Activated B cell treated with CpG ODN at 0.5 μM for 24 hours (primary cell): ENCODE results near the gene TSPEAR. TPM values are rescaled to one million over a fixed set of nuclear protein-coding genes. Genes with fewer than 3 reads are reported as not detected.

Source experiments
- ATAC-seq: fragments of 200-7000 bp; cut with Tn5 transposase; one replicate; pipeline ENCODE4 v1.10.0; 2021; ENCODE audit warnings: low read depth, mild to moderate bottlenecking, moderate library complexity
- CTCF ChIA-PET: fragments of 350-600 bp; sonication (Branson Sonifier 250); formaldehyde crosslinking; loops from one replicate; lab custom pipeline; 2021; ENCODE audit warnings: antibody characterized with exemption; lab: Charles Lee
- POLR2A ChIA-PET: fragments of 350-600 bp; sonication (Branson Sonifier 250); formaldehyde crosslinking; loops from one replicate; lab custom pipeline; 2021; ENCODE audit warnings: antibody characterized with exemption; lab: Charles Lee
- DNase-seq: peaks from one replicate; pipeline ENCODE4 v3.0.0; 2022
- H3K27ac Mint-ChIP-seq: one replicate; pipeline ENCODE4 v1.8.0; 2020; ENCODE audit warnings: mixed read lengths
- H3K27me3 Mint-ChIP-seq: one replicate; pipeline ENCODE4 v1.8.0; 2021; ENCODE audit warnings: mixed read lengths
- H3K36me3 Mint-ChIP-seq: one replicate; pipeline ENCODE4 v1.8.0; 2021; ENCODE audit warnings: low read depth, mixed read lengths
- H3K4me1 Mint-ChIP-seq: one replicate; pipeline ENCODE4 v1.8.0; 2021; ENCODE audit warnings: mixed read lengths
- H3K4me3 Mint-ChIP-seq: one replicate; pipeline ENCODE4 v1.8.0; 2020; ENCODE audit warnings: mild to moderate bottlenecking, mixed read lengths
- H3K9me3 Mint-ChIP-seq: one replicate; pipeline ENCODE4 v1.8.0; 2020; ENCODE audit warnings: mixed read lengths
- intact Hi-C: fragments of 100-400 bp; cut with micrococcal nuclease; formaldehyde crosslinking; loops from one replicate; pipeline ENCODE4 v1.15.1; 2024
- total RNA-seq: library from RNA; stranded (reverse); gene quantifications from 2 replicates; pipeline ENCODE4 v1.2.3, GENCODE V29; 2022
- TF ChIP-seq, protein P1 (sequence below): fragments of 200-600 bp; IDR thresholded peaks from one replicate; pipeline ENCODE4 v1.8.0; 2022; ENCODE audit warnings: antibody characterized with exemption, mild to moderate bottlenecking

Gene TSPEAR
- total RNA-seq, 1 donor from 2014 or later: not detected

DNA sequence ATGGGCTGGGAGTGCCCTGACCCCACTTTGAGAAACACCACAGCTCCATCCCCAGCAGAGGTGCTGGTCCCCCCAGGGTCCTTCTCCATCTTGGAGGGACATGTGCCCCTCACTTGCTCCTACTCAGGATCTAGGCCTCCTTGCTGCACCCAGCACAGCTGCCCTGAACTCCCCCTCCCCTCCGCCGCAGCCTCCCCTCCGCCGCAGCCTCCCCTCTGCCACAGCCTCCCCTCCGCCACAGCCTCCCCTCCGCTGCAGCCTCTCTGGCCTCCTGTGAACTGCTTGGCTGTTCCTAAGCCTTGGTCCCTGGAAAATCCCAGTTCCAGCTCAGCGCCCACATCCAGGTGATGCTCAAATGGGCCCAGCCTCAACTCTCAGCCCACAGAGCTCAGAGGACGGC, 15.9 kb upstream of the TSPEAR start:
- TF ChIP-seq, protein P1, sequence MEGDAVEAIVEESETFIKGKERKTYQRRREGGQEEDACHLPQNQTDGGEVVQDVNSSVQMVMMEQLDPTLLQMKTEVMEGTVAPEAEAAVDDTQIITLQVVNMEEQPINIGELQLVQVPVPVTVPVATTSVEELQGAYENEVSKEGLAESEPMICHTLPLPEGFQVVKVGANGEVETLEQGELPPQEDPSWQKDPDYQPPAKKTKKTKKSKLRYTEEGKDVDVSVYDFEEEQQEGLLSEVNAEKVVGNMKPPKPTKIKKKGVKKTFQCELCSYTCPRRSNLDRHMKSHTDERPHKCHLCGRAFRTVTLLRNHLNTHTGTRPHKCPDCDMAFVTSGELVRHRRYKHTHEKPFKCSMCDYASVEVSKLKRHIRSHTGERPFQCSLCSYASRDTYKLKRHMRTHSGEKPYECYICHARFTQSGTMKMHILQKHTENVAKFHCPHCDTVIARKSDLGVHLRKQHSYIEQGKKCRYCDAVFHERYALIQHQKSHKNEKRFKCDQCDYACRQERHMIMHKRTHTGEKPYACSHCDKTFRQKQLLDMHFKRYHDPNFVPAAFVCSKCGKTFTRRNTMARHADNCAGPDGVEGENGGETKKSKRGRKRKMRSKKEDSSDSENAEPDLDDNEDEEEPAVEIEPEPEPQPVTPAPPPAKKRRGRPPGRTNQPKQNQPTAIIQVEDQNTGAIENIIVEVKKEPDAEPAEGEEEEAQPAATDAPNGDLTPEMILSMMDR: no peak
- Mint-ChIP-seq H3K27ac (no peak overlapping the region), H3K9me3 (no peaks in the 10 kb centered on the region), H3K27me3 (peaks cover 47% of the 10 kb centered on the region), H3K4me3 (no peak overlapping the region), H3K36me3 (no peaks in the 10 kb centered on the region), H3K4me1 (peaks cover 7% of the 10 kb centered on the region)
- POLR2A ChIA-PET: no interaction called here
- CTCF ChIA-PET: no interaction called here
- DNase-seq (no peak), ATAC-seq (no peak)
- intact Hi-C loops: no loop called here

DNA sequence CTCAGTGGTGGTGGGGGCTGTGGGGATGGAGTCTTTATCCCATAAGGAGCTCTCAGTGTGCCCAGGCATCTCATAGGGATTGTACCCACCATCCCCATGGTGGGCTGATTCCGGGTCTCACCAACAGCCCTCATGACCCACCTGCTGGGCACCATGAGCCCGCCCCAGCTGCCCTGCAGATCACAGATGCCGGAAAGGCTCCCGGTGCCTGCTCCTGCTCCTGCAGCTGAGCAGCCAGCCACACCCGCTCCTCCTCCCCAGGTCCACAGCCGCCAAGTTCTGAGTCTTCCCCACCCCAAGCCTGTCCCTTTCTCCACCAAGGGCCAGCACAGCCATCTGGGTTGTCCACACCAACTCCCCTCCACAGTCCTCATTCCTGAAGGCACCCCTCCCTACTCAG, 15.5 kb upstream of the TSPEAR start:
- Mint-ChIP-seq H3K9me3 (no peaks in the 10 kb centered on the region), H3K36me3 (no peaks in the 10 kb centered on the region), H3K4me1 (peaks cover 7% of the 10 kb centered on the region), H3K4me3 (no peak overlapping the region), H3K27ac (no peak overlapping the region), H3K27me3 (peaks cover 44% of the 10 kb centered on the region)
- ATAC-seq: no peak
- ChIA-PET CTCF (no interaction called here), POLR2A (no interaction called here)
- TF ChIP-seq, protein P1: no peak
- intact Hi-C loops: no loop called here
- no peak for DNase-seq

- intact Hi-C loops: no loop called here
- ChIA-PET POLR2A (no interaction called here), CTCF (no interaction called here)
- H3K4me1 Mint-ChIP-seq: peaks cover 7% of the 10 kb centered on the region
- TF ChIP-seq, protein P1: no peak
- DNase-seq (no peak), ATAC-seq (no peak)
- no peaks in the 10 kb centered on the region for H3K9me3 Mint-ChIP-seq
- no peak overlapping the region for H3K4me3 Mint-ChIP-seq
- H3K36me3 Mint-ChIP-seq: no peaks in the 10 kb centered on the region
- peaks cover 45% of the 10 kb centered on the region for H3K27me3 Mint-ChIP-seq
- H3K27ac Mint-ChIP-seq: no peak overlapping the region
These were observed 13.6 kb upstream of the TSPEAR start for GRCh38 chr21:44724926-44725325.

DNA sequence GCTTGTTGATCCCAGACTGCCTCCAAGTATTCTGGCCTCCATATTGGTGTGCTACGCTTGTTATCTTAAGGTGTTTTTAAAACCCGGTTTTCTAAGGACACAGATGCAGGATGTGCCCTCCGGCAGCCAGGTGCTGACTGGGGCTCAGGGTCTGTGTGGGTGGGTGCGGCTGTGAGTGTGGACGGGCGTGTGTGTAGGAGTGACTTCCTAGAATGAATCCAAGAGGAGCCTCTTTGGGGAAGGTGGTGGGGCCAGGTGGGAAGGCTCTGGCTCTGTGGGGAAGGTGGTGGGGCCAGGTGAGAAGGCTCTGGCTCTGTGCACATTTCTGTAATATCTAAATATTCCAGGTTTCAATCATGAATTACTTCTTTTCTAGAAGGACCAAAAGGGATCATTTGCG, 12.8 kb upstream of the TSPEAR start:
- no peak overlapping the region for H3K27ac Mint-ChIP-seq
- no peak overlapping the region for H3K4me3 Mint-ChIP-seq
- no peaks in the 10 kb centered on the region for H3K9me3 Mint-ChIP-seq
- H3K27me3 Mint-ChIP-seq: peaks cover 46% of the 10 kb centered on the region
- ChIA-PET POLR2A (no interaction called here), CTCF (no interaction called here)
- DNase-seq: no peak
- no peaks in the 10 kb centered on the region for H3K36me3 Mint-ChIP-seq
- no peak for ATAC-seq
- TF ChIP-seq, protein P1: no peak
- intact Hi-C loops: no loop called here
- peaks cover 7% of the 10 kb centered on the region for H3K4me1 Mint-ChIP-seq

DNA sequence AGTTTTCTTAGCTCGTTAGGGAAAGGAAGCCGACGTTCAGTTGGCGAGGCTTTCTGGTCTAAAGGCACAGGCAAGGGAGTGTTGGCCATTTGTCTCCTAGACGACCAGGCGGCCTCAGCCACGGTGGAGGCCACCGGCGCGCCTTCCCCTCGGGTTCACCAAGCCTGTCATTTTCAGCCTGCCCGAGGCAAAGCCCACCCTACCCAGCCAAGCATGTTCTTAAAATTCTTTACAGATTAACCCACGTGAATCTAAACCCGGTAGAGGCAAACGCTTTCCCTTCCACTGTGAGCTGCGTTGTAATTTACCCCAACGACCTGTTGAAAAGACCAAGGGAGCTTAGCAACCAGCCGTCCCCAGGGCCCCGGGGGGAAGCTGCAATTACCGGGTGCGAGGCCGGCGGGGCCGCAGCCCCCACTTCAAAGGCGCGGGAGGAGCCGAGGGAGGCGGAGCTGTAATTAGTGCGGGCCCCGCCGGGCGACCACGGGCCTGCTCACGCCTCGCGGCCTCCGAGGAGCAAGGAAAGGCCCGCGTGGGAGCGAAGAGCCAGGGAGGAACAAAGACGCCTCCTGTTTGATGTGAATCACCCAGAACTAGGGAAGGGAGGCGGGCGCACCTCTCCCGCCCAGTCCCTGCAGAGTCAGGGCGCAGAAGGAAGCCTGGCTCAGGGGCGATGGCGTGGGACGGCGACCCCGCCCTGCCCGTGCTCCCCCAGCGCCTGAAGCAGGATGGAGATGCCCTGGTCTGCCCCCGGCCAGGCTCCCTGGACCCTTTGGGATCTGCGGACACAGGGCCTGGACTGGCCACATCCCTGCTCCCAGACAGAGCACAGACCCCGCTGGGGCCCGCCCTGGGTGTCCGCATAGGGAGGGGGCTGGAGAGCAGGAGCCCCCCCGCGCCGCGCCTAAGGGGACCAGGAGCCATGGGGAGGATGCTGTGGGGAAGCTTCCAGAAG, 12.1 kb upstream of the TSPEAR start:
- peak overlapping the region; percentile 35 for H3K4me3 Mint-ChIP-seq
- CTCF ChIA-PET: no interaction called here
- POLR2A ChIA-PET: no interaction called here
- TF ChIP-seq, protein P1: no peak
- intact Hi-C loops: no loop called here
- peaks cover 7% of the 10 kb centered on the region for H3K4me1 Mint-ChIP-seq
- H3K27ac Mint-ChIP-seq: no peak overlapping the region
- peaks cover 48% of the 10 kb centered on the region for H3K27me3 Mint-ChIP-seq
- ATAC-seq (no peak), DNase-seq (no peak)
- H3K36me3 Mint-ChIP-seq: no peaks in the 10 kb centered on the region
- no peaks in the 10 kb centered on the region for H3K9me3 Mint-ChIP-seq
